ENCODE results near the gene RHBDF2.

RHBDF2 gene

DNA sequence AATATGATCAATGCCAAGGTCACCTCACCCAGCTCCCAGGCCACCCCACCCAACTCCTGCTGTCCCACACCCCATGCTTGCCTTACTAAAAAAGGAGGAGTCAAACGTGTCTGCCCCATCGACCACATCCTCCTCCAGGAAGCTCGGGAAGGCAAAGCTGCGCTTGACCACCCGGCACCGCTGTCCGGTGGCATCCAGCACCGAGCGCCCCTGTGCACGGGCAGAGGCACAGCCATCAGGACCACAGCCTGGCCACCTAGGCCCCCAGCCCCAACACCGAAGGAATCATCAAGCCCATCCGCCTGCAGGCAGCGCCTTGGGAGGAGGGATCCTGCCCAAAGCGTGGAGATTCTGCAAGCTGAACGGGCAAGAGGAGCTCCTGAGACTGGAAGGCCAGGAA lies 23.6 kb downstream of the RHBDF2 start:
- DNase-seq: no peak

GRCh38 chr17:76476736-76477135 lies 24.5 kb downstream of the RHBDF2 start:
- DNase-seq: no peak

DNA sequence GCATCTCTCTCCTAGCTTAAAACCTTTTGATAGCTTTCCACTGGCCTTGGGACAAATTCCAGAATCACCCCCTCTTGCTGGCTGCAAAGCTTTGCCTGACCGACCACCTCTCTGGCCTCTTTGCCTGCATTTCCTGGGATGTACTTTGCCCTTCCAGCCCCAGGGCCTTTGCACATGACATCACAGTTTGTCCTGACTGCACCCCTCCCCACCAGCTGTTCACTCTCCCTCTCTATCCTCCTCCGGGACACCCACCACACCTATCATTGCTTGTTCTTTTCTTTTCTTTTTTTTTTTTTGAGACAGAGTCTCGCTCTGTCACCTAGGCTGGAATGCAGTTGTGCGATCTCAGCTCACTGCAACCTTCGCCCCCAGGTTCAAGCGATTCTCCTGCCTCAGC lies 25.9 kb downstream of the RHBDF2 start:
- DNase-seq: no peak

GRCh38 chr17:76474894-76475293 lies 26.3 kb downstream of the RHBDF2 start:
- DNase-seq: no peak

DNA sequence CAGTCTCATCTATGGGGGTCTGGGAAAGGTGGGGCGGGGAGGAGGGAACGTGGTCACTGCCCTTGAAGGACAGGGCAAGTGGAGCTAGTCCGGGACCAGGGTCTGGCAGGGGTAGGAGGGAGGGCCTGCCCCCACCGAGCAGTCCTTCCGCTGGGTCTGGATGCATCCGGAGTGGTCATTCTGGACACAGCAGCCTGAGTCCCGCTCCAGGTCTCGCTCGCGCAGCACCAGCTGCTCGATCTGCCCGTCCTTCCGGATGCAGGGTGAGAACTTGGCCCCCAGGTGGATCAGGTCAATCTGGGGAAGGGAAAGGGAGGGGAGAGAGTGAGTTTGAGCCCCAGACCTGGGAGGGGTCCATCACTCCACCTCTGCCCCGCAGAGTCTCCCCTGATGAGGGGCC lies 27.0 kb downstream of the RHBDF2 start:
- DNase-seq: no peak

DNA sequence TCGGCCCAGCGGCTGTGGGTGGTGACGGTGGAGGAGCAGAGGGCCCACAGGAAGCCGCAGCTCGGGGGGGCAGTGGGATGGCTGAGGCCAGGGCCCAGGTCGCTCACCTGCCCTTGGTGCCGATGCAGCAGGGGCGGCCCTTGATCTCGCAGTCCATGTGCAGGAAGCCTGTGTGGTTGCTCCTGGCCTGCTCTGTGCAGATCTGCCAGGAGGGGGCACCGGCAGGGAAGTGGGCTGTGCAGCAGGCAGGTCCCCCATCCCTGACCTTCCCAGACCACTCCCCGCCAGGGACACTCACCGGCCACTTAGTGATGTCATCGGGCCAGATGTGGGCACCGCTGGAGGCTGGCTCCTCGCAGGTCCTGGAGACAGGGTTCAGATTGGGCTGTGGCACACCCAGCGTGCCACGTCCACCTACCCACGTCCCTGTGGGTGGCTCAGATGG lies 27.7 kb downstream of the RHBDF2 start:
- no peak for DNase-seq

DNA sequence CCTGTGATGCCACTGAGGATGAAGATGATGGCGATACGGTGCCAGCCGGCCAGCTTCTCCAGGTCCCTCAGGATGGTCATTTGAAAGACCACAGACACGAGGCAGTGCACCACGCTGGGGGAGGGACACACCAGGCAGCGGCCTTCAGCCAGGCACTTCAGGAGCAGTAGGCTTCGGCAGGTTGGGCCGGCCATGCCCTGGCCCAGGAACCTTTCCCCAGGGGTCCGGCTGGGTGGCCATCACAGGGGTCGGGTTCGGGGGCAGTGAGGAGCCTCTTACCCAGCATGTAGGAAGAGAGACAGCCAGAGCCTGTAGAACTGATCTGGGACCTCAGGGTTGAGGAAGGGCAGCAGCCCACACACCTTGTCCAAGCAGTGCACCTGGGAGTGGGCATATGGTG lies 28.5 kb downstream of the RHBDF2 start:
- DNase-seq: no peak

GRCh38 chr17:76472258-76472645 lies 29.0 kb downstream of the RHBDF2 start:
- no peak for DNase-seq

- DNase-seq: no peak
Measured at GRCh38 chr17:76471498-76472257, 29.5 kb downstream of the RHBDF2 start.

DNA sequence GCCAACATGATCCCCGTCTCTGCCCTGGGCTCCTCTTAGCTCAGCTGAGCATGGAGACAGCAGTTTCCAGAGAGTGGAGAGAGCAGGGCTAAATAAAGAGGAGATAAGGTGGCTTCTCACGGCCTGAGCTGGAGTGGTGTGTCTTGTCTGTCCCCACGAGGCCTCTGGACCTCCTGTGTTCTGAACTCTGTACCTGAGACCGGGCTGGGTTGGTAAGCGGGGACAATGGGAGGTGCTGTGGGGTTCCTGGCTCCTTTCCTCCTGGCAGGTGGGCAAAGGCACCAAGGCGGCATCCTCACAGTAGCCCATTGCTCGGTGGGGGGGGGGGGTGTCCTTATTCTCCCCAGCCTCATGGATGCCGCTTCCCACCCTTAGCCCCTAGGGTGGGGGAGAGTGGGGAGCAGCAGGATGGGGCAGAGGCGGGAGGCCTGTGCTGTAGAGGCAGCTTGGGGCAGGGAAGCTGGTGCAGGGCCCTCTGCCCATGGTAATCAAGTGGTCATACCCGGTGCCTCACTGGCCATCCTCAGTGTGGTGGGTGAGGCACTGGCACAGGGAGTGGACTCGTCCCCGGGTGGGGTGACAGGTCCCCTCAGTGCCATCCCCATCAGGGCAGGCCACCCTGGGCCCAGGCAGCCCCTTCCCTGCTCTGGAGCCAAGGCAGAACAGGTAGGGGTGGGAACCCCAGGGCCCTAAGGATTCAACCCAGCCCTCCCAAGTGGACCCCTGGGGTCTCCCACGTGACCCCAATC lies 31.1 kb downstream of the RHBDF2 start:
- DNase-seq: no peak

- no peak for DNase-seq
Measured at GRCh38 chr17:76469076-76469990, 31.9 kb downstream of the RHBDF2 start.

DNA sequence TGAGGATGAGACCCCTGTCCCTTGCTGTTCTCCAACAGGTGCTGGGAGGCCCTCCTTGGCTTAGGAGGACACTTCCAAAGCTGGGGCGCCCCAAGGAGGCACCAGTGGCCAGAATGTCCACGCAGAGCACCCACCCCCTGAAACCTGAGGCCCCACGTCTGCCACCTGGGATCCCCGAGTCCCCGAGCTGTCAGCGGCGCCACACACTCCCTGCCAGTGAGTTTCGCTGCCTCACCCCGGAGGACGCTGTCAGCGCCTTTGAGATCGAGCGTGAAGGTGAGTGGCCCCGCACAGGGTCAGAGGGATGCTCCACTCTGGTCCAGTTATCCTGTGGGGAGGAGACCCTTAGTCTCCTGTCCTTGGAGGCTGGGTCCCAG lies 32.6 kb downstream of the RHBDF2 start:
- no peak for DNase-seq

- DNase-seq: no peak
Measured at GRCh38 chr17:76467809-76468633, 33.2 kb downstream of the RHBDF2 start.

DNA sequence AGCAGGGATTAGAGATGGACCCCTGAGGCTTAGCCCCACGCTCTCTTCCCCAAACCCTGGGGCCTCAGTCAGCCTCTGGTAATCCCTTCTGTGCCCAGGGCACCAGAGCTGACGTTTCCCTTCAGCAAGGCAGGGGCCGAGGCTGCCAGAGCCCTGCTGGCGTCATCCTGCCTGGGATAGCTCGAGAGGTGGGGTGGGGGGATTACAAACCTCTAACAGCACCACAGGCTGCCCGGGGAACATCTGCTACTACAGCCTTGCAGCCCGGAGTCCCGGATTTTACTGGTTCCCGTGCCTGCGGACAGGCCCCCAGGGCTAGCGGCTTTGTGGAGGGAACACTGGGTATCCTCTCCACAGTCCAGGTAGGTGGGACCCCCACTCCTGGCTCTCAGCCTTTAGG lies 33.9 kb downstream of the RHBDF2 start, which contains the start of gene AANAT:
AANAT (plus strand) TSS at position 238 of the 400 bp plus-strand sequence. CDS start 1,144 bp downstream, outside the sequence.
- no peak for DNase-seq

GRCh38 chr17:76466775-76467130 lies 34.5 kb downstream of the RHBDF2 start:
- DNase-seq: no peak

DNA sequence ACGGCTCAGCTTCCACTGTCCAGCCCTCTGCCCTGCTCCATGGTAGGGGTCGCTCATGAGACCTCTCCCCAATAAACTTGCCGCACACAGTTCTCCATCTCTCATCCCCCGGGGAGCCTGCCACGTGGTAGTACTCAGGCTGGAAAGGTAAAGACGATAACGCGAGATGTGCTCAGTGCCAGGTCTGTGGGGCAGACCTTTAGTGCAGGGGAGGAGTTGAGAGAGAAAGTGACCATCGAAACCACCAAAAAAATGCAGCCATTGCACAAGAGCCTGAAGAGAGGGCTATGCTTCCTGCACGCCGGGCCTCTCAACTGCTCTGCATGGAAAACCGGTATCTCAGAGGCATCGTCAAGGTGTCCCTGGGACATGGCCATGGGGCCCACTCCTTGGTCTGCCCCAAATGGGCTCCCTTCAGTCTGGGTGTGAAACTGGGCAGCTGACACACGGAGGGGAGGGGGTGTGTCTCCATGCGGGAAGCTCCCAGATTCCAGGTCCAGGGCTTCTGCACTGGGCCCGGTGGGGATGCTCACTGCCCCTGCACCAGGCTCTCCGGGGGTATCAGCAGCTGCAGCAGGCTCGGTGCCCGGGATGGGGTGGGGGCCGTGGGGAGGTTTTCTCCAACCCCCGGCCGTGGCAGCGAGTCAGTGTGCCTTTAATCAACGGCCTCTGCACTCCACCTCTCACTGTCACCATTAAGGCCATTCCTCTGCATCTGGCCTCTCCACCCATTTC lies 38.5 kb downstream of the RHBDF2 start:
- no peak for DNase-seq

- no peak for DNase-seq
Measured at GRCh38 chr17:76461765-76462555, 39.3 kb downstream of the RHBDF2 start.

- DNase-seq: no peak
Measured at GRCh38 chr17:76459674-76460073, 41.5 kb downstream of the RHBDF2 start.

- DNase-seq: no peak
Measured at GRCh38 chr17:76458580-76459490, 42.4 kb downstream of the RHBDF2 start.

GRCh38 chr17:76453431-76453743 lies 47.8 kb downstream of the RHBDF2 start:
- DNase-seq: no peak

All from stimulated activated naive CD4-positive, alpha-beta T cell (primary cell).